ENCODE results near the gene FOXD3. TPM values are rescaled to one million over a fixed set of nuclear protein-coding genes. Genes with fewer than 3 reads are reported as not detected.

The FOXD3 gene
- total RNA-seq, 6 donors from 2014 or later = 0.09 TPM; not detected in 5

GRCh38 chr1:63321066-63321784, 1.1 kb upstream of the FOXD3 start:
- ATAC-seq (ENCODE audit: low FRiP score in 2 of 2) (no peak), DNase-seq (peak in 1 of 2 donors; percentile 52)
- 14 to 19% methylated on average over 35 to 39 of the region's 39 CpGs for WGBS, 2 donors
- H3K4me1 ChIP-seq = peaks cover 40 to 74% (median 42%) of the 10 kb centered on the region in 4 donors
- peaks cover 0 to 4% (median 0%) of the 10 kb centered on the region in 4 donors for H3K9me3 ChIP-seq
- H3K4me3 ChIP-seq = peak overlapping the region in 2 of 4 donors; percentile 57 to 62
- no peaks in the 10 kb centered on the region for H3K36me3 ChIP-seq
- no peak for TF ChIP-seq CTCF (IDR thresholded peaks at IDR 0.05)
- no peak for TF ChIP-seq EP300 (IDR thresholded peaks at IDR 0.05)
- no peak for TF ChIP-seq POLR2A (IDR thresholded peaks at IDR 0.05)
- no peak for TF ChIP-seq POLR2AphosphoS5 (IDR thresholded peaks at IDR 0.05)
- no peak overlapping the region for H3K27ac ChIP-seq
- peaks cover 7 to 98% (median 66%) of the 10 kb centered on the region in 4 donors for H3K27me3 ChIP-seq

GRCh38 chr1:63321785-63322113, 618 bp upstream of the FOXD3 start:
- WGBS, 2 donors = 5 to 8% methylated on average over 12 of the region's 12 CpGs
- Histone ChIP-seq H3K36me3 (no peaks in the 10 kb centered on the region), H3K4me1 (peaks cover 40 to 71% (median 41%) of the 10 kb centered on the region in 4 donors), H3K27me3 (peaks cover 6 to 99% (median 62%) of the 10 kb centered on the region in 4 donors), H3K4me3 (peak overlapping the region in 3 of 4 donors; percentile 46 to 62 (median 57)), H3K27ac (no peak overlapping the region), H3K9me3 (peaks cover 0 to 4% (median 0%) of the 10 kb centered on the region in 4 donors)
- TF ChIP-seq POLR2AphosphoS5 (IDR thresholded peaks at IDR 0.05) (no peak), CTCF (IDR thresholded peaks at IDR 0.05) (no peak), POLR2A (IDR thresholded peaks at IDR 0.05) (no peak), EP300 (IDR thresholded peaks at IDR 0.05) (no peak)
- DNase-seq (no peak), ATAC-seq (ENCODE audit: low FRiP score in 2 of 2) (no peak)

- peak overlapping the region in 3 of 4 donors; percentile 46 to 62 (median 57) for H3K4me3 ChIP-seq
- peaks cover 27 to 56% (median 32%) of the 10 kb centered on the region in 4 donors for H3K4me1 ChIP-seq
- TF ChIP-seq CTCF (IDR thresholded peaks at IDR 0.05) (no peak), EP300 (IDR thresholded peaks at IDR 0.05) (no peak)
- H3K36me3 ChIP-seq = no peaks in the 10 kb centered on the region
- H3K9me3 ChIP-seq = peaks cover 0 to 4% (median 0%) of the 10 kb centered on the region in 4 donors
- DNase-seq (peak in 1 of 2 donors; percentile 88), ATAC-seq (ENCODE audit: low FRiP score in 2 of 2) (peak in 1 of 2 donors; percentile 7)
- 6% methylated on average over 37 of the region's 104 CpGs; no CpG with 5 or more reads in 1 of the 2 donors for WGBS, 2 donors
- H3K27me3 ChIP-seq = peaks cover 5 to 98% (median 57%) of the 10 kb centered on the region in 4 donors
- no peak overlapping the region for H3K27ac ChIP-seq
These were observed 837 bp downstream of the FOXD3 start for GRCh38 chr1:63322944-63323864.

GRCh38 chr1:63323865-63324778, 1.8 kb downstream of the FOXD3 start:
- no peak for ATAC-seq (ENCODE audit: low FRiP score in 2 of 2)
- Histone ChIP-seq H3K4me1 (peaks cover 26 to 53% (median 31%) of the 10 kb centered on the region in 4 donors), H3K4me3 (peak overlapping the region in 3 of 4 donors; percentile 46 to 62 (median 57)), H3K27ac (no peak overlapping the region), H3K36me3 (no peaks in the 10 kb centered on the region), H3K9me3 (no peaks in the 10 kb centered on the region), H3K27me3 (peaks cover 3 to 96% (median 55%) of the 10 kb centered on the region in 4 donors)
- no peak for TF ChIP-seq CTCF (IDR thresholded peaks at IDR 0.05)
- no peak for TF ChIP-seq EP300 (IDR thresholded peaks at IDR 0.05)
- TF ChIP-seq POLR2AphosphoS5 (IDR thresholded peaks at IDR 0.05) = no peak
- no peak for TF ChIP-seq POLR2A (IDR thresholded peaks at IDR 0.05)
- DNase-seq = peak in 1 of 2 donors; percentile 77
- WGBS, 2 donors = 14 to 15% methylated on average over 14 to 33 of the region's 114 CpGs

Measured in upper lobe of left lung (tissue), 6 donors.